H1 (cell line): ENCODE data around the gene CKAP2L.

Experiments used
- CTCF ChIP-seq, 3 experiments: IDR thresholded peaks; 1 replicate in 2 of 3; 2 replicates in 1 of 3; pipeline versions ENCODE4 v1.5.1 to v1.6.1; 2011; ENCODE audit warnings: low read length in 3 of 3, mild to moderate bottlenecking in 3 of 3, inconsistent platforms in 2 of 3, low read depth in 1 of 3, moderate library complexity in 1 of 3; ENCODE audit not compliant: insufficient read depth in 1 of 3; ENCODE audit errors: control extremely low read depth in 1 of 3
- EGR1 ChIP-seq: IDR thresholded peaks from 2 replicates; pipeline ENCODE4 v1.6.1; 2011; ENCODE audit warnings: low read depth, low read length, borderline replicate concordance
- EZH2 ChIP-seq: fragments of 200-600 bp; sonication (generic); IDR thresholded peaks from 2 replicates; pipeline ENCODE4 v1.7.1; 2012; ENCODE audit warnings: low read depth, mild to moderate bottlenecking, moderate library complexity, low read length, inconsistent platforms; ENCODE audit not compliant: severe bottlenecking

GRCh38 chr2:112760149-112760548 is 4.3 kb downstream of the CKAP2L start:
- no peak for TF ChIP-seq EGR1
- TF ChIP-seq EZH2 = no peak
- no peak for TF ChIP-seq CTCF (IDR thresholded peaks at IDR 0.05; ENCODE audit: control extremely low read depth in 1 of 3, insufficient read depth in 1 of 3, low read depth in 1 of 3, low read length in 3 of 3)
